HepG2 (cell line): ENCODE measurements around the gene PGC. TPM values are rescaled to one million over a fixed set of nuclear protein-coding genes. Genes with fewer than 3 reads are reported as not detected.

Experiments
- BCL6 ChIP-seq: IDR thresholded peaks from 2 replicates; pipeline ENCODE4 v1.6.1; 2016; ENCODE audit warnings: missing genetic modification reagents, missing compliant biosample characterization
- CC2D1A ChIP-seq: sonication (generic); formaldehyde crosslinking; IDR thresholded peaks from 2 replicates; pipeline ENCODE4 v1.8.1; 2023; ENCODE audit warnings: mild to moderate bottlenecking, missing genetic modification reagents
- DPF2 ChIP-seq: sonication (generic); formaldehyde crosslinking; IDR thresholded peaks from 2 replicates; pipeline ENCODE4 v1.4.0; 2020; ENCODE audit warnings: mild to moderate bottlenecking, low read depth, missing genetic modification reagents, borderline replicate concordance
- ETV6 ChIP-seq: sonication (generic); formaldehyde crosslinking; conservative IDR thresholded peaks from 2 replicates; pipeline ENCODE4 v1.4.0; 2020; ENCODE audit warnings: missing genetic modification reagents
- JDP2 ChIP-seq: sonication (generic); formaldehyde crosslinking; IDR thresholded peaks from 2 replicates; pipeline ENCODE4 v1.8.1; 2022; ENCODE audit warnings: missing genetic modification reagents, borderline replicate concordance
- KDM4B ChIP-seq: sonication (generic); formaldehyde crosslinking; IDR thresholded peaks from 2 replicates; pipeline ENCODE4 v1.4.0; 2020; ENCODE audit warnings: missing genetic modification reagents
- PPARG ChIP-seq: conservative IDR thresholded peaks from 2 replicates; pipeline ENCODE4 v1.6.1; 2016; ENCODE audit warnings: missing biosample characterization, missing genetic modification reagents
- TBX3 ChIP-seq: fragments of 450-650 bp; IDR thresholded peaks from 2 replicates; pipeline ENCODE4 v1.6.1; 2017; ENCODE audit warnings: antibody characterized with exemption, mild to moderate bottlenecking, inconsistent platforms, borderline replicate concordance
- TCF7L2 ChIP-seq: IDR thresholded peaks from 2 replicates; pipeline ENCODE4 v1.6.1; 2011; ENCODE audit warnings: mild to moderate bottlenecking, low read depth, low read length, moderate library complexity
- TEAD3 ChIP-seq: optimal IDR thresholded peaks from 2 replicates; pipeline ENCODE3; 2016; ENCODE audit warnings: borderline replicate concordance
- TFDP2 ChIP-seq: sonication (generic); formaldehyde crosslinking; IDR thresholded peaks from 2 replicates; pipeline ENCODE4 v1.4.0; 2020; ENCODE audit warnings: missing genetic modification reagents
- THAP8 ChIP-seq: sonication (generic); formaldehyde crosslinking; IDR thresholded peaks from 2 replicates; pipeline ENCODE4 v1.5.1; 2020; ENCODE audit warnings: missing genetic modification reagents, mild to moderate bottlenecking, borderline replicate concordance
- THYN1 ChIP-seq: sonication (generic); formaldehyde crosslinking; IDR thresholded peaks from 2 replicates; pipeline ENCODE4 v1.8.1; 2023; ENCODE audit warnings: low read depth, mild to moderate bottlenecking, moderate library complexity, missing genetic modification reagents, borderline replicate concordance
- ZBTB46 ChIP-seq: sonication (generic); formaldehyde crosslinking; IDR thresholded peaks from 2 replicates; pipeline ENCODE4 v1.4.0; 2020; ENCODE audit warnings: mild to moderate bottlenecking, missing genetic modification reagents, borderline replicate concordance
- ZFP91 ChIP-seq: sonication (generic); formaldehyde crosslinking; IDR thresholded peaks from 2 replicates; pipeline ENCODE4 v1.9.0; 2022; ENCODE audit warnings: missing genetic modification reagents, mild to moderate bottlenecking, borderline replicate concordance
- ZMAT5 ChIP-seq: sonication (generic); formaldehyde crosslinking; IDR thresholded peaks from 2 replicates; pipeline ENCODE4 v1.5.0; 2020; ENCODE audit warnings: mild to moderate bottlenecking, low read depth, missing genetic modification reagents, borderline replicate concordance
- ZNF10 ChIP-seq: sonication (generic); formaldehyde crosslinking; IDR thresholded peaks from 2 replicates; pipeline ENCODE4 v1.4.0; 2020; ENCODE audit warnings: mild to moderate bottlenecking, low read depth, missing genetic modification reagents, borderline replicate concordance
- ZNF33A ChIP-seq: sonication (generic); formaldehyde crosslinking; IDR thresholded peaks from 2 replicates; pipeline ENCODE4 v1.5.1; 2020; ENCODE audit warnings: missing genetic modification reagents, mild to moderate bottlenecking, moderate library complexity, borderline replicate concordance
- ZNF781 ChIP-seq: sonication (generic); formaldehyde crosslinking; IDR thresholded peaks from 2 replicates; pipeline ENCODE4 v1.5.1; 2020; ENCODE audit warnings: borderline replicate concordance, mild to moderate bottlenecking, missing genetic modification reagents; ENCODE audit errors: not compliant biosample characterization
- ZXDC ChIP-seq: sonication (generic); formaldehyde crosslinking; IDR thresholded peaks from 2 replicates; pipeline ENCODE4 v1.5.0; 2020; ENCODE audit warnings: mild to moderate bottlenecking, missing genetic modification reagents
- polyA plus RNA-seq, 8 experiments: library from polyadenylated mRNA; depleted of rRNA in 3 of 8; stranded (reverse) in 7 of 8; unstranded in 1 of 8; fragments of >200 nt; fragmentation: Illumina TruSeq in 4 of 8; extraction: Trizol in 4 of 8; gene quantifications; 2 replicates each; pipeline versions ENCODE4 v1.2.1 to v1.2.3, GENCODE V29; 2011 to 2016; ENCODE audit warnings: low read depth in 4 of 8, missing spikeins in 1 of 8, mixed read lengths in 1 of 8; ENCODE audit not compliant: insufficient read depth in 1 of 8
- total RNA-seq, 5 experiments: library from RNA; depleted of rRNA; stranded (reverse); fragments of >200 nt; fragmentation: Illumina TruSeq; extraction: Trizol; gene quantifications; 2 replicates each; pipeline ENCODE4 v1.2.3, GENCODE V29; 2016; ENCODE audit warnings: low read depth in 1 of 5

The PGC gene
- total and polyA plus RNA-seq, 2 of the 13 experiments (the other 11 are each of a cell fraction or from before 2014, with no cell fraction given) = 426 to 502 TPM

GRCh38 chr6:41723530-41724227 is 23.5 kb downstream of the PGC start (continued):
- 0 out of 2 replicates have a peak, but pooled peaks have one; percentile 26 for TF ChIP-seq TFDP2 (CRISPR knock-in tag)
- peak; percentile 81; the same call in 1 of the 2 replicates for TF ChIP-seq ZBTB46 (CRISPR knock-in tag)
- TF ChIP-seq THAP8 = no peak
- 0 out of 2 replicates have a peak, but pooled peaks have one; percentile 35 for TF ChIP-seq KDM4B (CRISPR knock-in tag)
- no peak for TF ChIP-seq CC2D1A
- TF ChIP-seq TEAD3 (CRISPR knock-in tag) = peak; percentile 47
- peak; percentile 47 for TF ChIP-seq ZNF781 (CRISPR knock-in tag)
- TF ChIP-seq ZFP91 (CRISPR knock-in tag) = no peak; the same call in 1 of the 2 replicates
- TF ChIP-seq TCF7L2 = no peak
- TF ChIP-seq JDP2 = no peak
- no peak for TF ChIP-seq ZNF10
- peak; percentile 71 for TF ChIP-seq ETV6 (CRISPR knock-in tag)
- TF ChIP-seq BCL6 (CRISPR knock-in tag) = peak; percentile 55
- no peak; the same call in 1 of the 2 replicates for TF ChIP-seq ZXDC (CRISPR knock-in tag)
- no peak for TF ChIP-seq DPF2 (CRISPR knock-in tag)
- no peak for TF ChIP-seq THYN1 (CRISPR knock-in tag)
- no peak for TF ChIP-seq ZNF33A (CRISPR knock-in tag)
- TF ChIP-seq ZMAT5 = no peak
- peak; percentile 50; the same call in 1 of the 2 replicates for TF ChIP-seq PPARG (CRISPR knock-in tag)
- no peak for TF ChIP-seq TBX3
